ENCODE measurements around the gene SLC6A15.

The SLC6A15 gene

DNA sequence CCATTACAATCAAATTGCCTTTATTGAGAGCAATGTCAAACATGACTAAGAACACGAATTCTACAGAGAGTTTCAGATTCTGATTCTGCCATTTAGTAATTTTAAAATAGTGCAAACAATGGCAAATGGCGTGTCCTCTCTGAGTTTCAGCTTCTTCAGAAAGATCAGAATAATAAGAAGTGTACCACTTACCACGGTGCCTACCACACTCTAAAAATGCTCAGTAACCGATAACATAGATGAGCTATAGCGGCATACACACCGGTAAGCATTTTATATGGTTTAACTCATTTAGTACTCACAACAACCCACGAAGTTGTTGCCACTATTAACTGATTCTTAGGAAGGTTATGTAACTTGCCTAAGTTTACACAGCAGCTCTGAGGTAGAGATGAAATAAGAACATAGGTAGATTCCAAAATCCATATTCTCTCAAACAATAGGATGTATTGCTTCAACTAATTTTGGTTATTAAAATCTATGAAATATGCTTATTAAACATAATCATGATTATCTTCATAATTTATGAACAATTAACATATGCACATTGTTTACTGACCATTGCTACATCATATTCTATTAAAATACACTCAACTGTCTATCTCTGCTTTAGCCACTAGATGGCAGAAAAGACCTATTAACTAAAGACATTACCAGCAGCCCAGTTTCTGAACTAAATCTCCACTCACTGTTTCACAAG lies 38.3 kb downstream of the SLC6A15 start:
- DNase-seq: peak; percentile 3

DNA sequence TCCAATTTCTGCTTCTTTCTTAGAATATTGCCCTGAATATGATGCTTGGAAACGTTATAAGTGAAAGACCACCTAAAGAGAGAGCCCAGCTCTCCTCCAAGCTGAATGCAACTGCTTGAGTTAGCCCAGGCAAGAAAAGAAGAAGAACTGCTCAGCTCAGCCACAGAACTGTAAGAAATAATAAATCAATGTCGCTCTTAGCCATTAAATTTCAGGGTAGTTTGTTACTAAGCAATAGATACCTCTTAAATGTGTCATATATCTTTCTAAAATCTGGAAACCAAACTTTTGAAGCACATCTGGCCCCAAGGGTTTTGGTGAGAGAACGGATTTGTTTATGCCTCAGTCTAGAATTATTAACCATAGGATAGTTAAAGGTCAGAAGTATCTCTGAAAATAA lies 50.4 kb downstream of the SLC6A15 start:
- no peak for DNase-seq

DNA sequence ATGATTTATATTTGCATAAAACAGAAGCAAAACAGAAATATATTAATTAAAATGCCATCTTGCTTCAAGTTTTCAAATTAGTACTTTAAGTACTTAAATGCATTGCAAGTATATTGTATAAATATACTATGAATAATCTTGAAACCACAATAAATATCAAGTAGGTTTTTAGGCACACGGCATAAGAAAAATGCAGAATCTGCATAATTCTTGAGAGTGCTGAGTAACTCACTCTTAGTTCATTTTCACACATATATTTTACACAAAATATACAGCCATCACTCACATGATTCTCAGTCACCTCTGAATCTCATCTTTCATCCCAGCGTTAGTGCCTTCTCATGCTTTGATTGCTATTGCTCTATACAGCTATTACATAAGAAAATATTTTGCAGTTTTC lies 51.9 kb downstream of the SLC6A15 start:
- no peak for DNase-seq

DNA sequence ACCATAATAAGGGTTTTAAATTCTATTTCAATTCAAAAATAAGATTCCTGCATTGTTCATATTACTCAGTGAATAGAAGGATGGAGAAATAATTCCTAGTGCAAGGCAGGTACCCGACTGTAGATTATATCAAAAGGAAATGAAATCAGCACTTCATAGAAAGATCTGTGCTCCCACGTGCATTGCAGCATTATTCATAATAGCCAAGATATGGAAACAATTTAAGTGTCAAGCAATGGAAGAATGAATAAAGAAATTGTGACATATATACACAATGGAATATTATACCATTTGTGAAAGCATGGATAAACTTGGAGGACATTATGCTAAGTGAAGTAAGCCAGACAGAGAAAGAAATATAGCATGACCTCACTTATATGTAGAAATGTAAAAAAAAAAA lies 53.8 kb downstream of the SLC6A15 start:
- no peak for DNase-seq

DNA sequence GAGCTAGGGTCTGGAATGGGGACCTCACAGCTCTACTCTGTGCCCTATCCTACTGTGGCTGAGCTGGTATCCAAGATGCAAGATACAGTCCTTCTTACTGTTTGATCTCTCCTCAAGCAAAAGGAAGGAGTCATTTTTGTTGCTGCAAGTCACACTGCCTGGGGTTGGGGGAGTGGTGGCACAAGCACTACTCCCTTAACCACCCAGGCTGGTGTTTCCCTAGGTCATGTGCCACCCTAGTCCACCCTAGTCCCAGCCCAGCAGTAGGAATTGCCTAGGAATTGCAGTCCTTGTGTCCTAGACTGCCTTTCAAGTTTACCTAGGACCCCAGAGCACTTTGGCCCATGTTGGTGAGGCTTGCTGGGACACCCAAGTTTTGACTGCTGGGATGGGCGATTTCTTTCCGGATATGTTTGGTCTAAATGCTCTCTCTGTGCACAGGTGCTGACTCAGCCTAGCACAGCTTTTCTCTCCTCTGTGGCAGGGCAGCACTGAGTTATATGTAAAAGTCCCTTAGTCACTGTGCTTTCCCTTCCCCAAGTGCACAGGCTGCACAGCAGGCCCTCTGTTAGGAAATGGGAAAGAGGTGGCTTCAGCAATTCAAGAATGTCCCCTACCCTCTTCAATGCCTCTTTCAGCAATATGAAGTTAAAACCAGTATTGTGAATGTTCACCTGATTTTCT lies 54.9 kb downstream of the SLC6A15 start:
- DNase-seq: no peak

DNA sequence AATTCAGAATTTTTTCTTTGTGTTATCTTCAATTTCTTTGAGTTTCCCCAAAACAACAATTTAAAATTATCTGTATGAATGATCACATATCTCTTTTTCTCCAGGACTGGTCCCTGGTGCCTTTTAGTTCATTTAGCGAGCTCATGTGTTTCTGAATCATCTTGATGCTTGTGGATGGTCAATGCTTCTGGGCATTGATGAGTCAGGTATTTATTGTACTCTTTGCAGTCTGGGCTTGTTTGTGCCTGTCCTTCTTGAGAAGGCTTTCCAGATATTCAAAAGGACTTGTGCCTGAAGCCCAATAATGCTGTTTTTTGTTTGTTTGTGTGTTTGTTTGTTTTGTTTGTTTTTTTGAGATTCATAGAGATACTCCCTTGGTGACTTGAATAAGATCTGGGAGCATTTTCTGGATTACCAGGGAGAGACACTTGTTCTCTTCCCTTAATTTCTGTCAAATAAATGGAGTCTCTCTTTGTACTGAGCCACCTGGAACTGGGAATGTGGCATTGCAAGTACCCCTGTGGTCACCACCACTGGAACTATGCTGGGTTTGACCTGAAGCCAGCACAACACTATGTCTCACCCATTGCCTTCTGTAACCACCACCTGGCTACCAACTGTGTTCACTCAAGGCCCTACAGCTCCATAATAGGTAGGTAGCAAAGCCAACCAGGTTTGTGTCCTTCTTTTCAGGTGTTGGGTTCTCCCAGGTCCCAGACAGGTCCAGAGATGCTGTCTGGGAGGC lies 56.3 kb downstream of the SLC6A15 start:
- no peak for DNase-seq

DNA sequence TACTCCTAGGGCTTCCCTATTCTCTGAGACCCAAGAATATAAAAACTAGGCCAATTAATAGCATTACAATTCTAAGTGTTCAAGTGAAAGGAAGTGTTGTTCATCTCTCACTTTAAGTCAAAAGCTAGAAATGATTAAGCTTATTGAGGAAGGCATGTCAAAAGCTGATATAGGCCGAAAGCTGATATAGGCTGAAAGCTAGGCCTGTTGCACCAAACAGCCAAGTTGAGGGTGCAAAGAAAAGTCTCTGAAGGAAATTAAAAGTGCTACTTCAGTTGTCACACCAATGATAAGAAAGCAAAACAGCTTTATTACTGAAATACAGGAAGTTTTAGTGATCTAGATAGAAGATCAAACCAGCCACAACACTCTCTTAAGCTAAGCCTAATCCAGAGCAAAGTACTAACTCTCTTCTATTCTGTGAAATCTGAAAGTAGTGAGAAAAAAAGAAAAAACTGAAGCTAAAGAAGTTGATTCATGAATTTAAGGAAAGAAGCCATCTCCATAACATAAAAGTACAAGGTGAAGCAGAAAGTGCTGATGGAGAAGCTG lies 68.9 kb downstream of the SLC6A15 start:
- DNase-seq: no peak

DNA sequence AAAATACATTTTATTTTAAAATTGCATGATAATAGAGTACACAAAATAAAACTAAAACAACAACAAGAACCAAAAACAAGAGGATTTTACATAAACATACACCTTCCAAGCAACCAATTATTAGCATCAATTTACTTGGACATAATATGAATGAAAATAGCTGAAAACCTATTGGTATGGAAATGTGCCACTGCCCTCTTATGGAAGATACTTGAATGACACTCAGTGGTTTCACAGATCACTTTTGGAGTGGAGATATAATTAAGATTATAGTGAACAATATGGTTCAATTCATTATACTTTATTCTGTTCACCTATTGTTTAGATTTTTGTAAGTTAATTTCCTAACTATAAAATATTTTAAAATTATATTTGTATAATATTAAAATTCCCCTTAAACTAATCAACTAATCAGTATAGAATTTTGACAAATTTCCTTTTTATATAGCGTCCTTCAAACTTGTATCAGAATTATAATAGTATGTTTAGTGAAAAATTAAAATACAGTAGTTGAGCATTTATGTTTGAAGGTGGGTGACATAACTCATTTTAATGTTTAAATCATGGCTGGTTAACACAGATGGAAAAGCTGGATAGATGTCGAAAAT lies 70.1 kb downstream of the SLC6A15 start:
- DNase-seq: peak; percentile 5

DNA sequence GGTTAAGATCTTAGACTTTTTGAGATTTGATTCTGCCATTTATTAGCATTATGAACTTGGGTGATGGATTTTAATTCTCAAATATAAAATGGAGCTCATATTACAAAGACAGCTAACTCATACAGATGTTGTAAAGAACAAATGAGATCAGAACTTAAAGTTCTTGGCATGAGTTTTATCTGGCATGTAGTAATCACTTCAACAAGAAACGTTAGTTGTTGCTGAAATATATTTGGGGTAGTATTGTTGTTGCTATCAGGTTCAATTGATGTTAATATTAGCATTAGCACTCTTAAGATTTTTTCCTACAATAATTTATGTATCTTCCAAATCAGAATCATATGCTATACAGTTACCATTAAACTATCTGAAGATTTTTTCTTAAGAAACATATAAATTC lies 71.0 kb downstream of the SLC6A15 start:
- DNase-seq: no peak

DNA sequence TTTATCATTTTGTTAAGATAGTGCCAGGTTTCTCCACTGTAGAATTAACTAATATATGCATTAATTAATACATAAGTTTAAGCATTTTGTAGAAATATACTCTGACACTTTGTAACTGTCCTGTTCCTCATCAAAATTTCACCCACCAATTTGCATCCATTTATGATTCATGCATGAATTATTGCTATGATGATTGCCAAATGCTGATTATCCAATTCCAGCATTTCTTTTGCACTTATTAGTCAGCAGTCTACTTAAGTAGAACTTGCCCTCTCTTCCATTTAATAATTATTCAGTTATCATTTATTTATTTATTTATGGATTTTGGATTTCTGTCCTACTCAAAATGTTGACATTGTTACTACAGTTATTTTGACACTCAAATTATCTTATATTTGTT lies 72.2 kb downstream of the SLC6A15 start:
- no peak for DNase-seq

DNA sequence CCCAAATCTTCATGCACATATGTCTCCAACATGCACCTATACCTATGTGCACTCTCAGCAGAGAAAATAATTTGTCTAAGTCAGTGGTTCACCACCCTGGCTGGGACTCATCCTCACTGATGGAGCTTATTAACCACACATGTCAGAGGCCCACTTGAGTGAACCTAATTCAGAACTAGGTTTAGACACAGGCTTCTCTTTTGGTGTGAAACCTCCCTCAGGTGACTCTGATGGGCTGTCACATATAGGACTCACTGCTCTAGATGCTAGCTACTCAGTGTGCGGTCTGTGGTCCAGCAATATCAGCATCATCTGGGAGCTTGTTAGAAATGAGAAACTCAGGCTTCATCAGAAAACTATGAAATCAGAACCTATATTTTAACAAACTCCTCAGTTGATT lies 85.7 kb downstream of the SLC6A15 start:
- no peak for DNase-seq

DNA sequence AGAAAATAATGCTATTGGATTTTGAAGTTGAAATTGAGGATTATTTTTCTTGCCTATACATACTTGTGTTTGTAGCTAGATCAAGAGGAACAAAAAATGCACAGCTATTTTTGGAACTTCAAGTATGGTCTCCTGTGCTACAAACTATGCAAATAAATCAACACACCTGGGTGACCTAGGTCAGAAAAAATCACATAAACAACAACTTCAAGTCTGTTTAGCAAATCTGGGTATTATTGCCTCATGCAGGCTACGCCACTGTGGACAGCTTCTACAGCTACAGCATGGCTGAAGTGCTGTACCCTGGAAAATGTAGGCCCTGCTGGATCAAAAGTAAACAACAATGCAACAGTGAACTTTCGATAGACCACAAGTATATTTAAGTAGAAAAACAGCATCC lies 87.5 kb downstream of the SLC6A15 start:
- no peak for DNase-seq

DNA sequence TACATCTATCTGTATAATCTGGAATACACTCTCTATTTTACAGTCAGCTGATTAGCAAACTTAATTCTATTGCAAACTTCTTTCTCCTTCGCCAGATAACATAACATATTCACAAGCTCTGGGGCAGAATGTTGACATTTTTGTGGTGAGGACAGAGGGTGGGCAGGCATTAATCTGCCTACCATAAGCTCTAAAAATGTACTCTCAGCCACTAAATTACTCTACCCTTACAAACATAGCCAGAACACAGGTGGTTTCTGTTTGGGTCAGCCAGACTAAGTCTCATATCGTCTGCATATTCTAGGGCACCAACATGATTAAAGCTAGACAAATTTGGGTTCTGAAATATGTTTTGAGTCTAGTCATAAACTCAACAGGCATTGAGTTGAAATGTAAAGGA lies 90.1 kb downstream of the SLC6A15 start:
- DNase-seq: no peak

DNA sequence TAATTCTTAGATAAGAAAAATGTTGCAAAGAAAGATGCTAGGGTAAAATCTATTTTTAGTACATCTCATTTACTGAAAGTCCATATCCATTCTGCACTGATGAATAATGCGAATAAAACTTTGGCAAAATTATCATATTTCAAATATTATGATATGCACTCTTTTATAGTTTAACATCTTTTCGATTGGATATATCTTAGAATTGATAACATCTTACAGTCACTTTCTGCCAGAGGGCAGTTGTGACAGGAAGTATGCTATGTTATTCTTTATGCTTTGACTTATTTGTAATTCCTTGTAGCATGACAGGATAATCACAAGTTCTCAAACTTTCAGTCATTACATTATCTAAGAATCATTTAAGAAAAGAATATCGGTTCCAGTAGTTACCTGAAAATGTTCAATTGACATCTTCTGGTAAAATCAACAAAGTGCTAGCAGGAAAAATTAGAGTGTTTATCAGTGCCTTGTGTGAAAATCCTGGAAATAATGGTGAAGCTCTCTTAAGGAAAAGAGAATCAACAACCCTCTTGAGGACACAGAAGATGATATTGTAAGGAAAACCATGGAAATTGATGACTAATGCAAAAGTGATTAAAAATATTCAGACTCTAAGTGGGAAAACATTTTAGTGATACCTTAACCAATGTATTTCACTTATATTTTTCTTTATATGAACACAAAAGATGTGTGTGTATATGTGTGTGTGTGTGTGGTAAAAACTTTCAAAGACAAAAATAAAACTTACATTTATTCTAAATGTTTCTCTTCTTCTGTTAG lies 95.5 kb downstream of the SLC6A15 start:
- no peak for DNase-seq

DNA sequence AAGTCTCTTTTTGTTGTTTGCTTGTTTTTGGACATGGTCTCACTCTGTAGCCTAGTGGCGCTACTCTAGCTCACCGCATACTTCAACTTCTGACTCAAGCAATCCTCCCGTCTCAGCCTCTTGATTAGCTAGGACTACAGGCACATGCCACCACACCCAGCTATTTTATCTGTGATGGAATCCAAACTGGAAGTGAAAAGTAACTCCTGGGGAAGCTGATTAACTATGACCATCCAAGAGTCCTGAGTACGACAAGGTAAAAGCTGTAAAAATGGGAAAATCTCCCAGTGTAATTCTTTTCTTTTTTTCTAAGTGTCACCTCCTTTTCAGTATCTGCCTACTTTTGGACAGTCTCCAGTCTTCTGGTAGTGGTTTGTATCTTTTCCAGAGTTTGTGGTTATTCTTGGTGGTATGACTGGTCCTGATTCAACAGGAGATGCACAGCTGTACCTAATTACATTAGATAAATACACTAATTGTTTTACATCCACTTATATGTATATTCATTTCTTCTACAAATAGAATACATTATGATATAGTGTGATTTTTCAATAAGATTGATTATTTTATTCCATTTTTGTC lies 97.8 kb downstream of the SLC6A15 start:
- no peak for DNase-seq

DNA sequence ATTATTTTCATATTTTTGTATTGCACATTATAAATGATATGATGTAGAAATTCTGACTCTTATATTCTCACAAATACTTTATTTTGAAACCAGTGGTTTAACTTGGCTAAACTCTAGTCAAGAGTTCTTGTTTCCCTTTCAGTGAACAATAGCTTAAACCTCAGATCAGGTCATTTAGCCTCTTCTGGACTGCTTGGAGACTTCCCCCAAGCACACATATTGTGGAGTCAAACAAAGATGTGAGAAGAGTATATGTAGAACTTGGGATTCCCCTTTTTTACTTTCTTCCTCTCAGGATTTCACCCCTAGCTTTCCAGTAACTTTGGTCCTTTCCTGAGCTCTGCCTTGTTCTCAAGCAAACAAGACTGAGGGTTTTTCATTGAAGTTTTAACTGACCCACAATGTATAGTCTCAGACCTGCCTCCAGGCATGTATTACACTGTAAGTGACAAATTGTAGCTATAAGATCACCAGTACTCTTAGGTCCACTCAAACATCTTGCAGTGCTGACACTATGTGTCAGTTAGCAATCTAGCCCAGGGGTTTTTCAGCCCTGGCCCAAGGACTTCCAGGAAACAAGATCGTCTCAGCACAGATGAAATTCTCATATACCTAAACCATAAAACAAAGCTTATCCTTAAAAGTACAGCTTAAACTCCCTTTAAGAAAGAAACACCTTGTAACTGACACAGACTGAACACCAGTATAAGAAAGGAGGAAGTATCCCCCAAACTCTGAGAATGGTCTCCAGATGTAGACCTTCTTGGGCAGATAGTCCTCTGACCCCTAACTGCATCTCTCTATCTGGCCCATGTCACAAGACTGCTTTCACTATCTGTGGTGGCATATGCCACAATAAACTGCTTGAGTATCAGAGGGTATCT lies 98.6 kb downstream of the SLC6A15 start:
- no peak for DNase-seq

DNA sequence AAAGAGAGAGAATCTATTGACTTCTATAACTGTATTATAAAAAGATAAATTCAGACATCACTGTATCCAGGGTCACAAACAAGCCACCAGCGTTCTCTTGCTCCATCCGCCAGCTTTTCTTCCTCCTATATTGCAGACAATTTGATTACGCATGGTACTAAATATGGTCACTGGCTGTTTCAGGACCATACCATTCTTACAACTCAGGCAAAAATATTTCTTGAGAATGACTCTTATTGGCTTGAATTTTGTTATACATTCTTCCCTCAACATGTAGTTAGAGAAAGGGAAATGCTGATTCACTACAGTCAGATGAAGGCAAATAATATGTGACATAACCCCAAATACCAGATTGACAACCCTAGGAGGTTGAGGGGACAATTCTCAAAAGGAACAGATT lies 101.3 kb downstream of the SLC6A15 start:
- DNase-seq: no peak

DNA sequence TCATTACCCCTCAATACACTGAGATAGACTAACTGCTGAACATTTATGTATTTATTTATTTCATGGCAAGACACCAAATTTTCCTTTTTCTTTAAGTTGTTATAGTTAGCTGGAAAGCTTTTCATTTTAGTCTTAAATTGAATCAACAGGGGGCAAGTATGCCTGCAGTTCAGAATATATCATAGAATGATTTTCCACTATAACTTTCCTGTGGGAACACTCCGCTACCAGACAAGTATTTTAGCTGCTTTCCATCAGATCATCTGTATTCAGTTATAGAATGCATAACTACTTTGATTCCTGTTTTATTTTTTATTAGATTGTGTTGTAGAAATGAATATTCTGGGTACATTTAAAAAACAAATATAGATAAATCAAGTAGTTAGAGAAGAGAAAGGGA lies 102.0 kb downstream of the SLC6A15 start:
- DNase-seq: no peak
